NT2/D1 (cell line): Measurements from ENCODE around the gene PLB1.

Experiments used
- YY1 ChIP-seq: IDR thresholded peaks from 2 replicates; pipeline ENCODE4 v1.6.1; 2011; ENCODE audit not compliant: insufficient read length, insufficient read depth
- ZNF274 ChIP-seq: IDR thresholded peaks from 2 replicates; pipeline ENCODE4 v1.6.1; 2011; ENCODE audit warnings: mild to moderate bottlenecking, low read depth, low read length

DNA sequence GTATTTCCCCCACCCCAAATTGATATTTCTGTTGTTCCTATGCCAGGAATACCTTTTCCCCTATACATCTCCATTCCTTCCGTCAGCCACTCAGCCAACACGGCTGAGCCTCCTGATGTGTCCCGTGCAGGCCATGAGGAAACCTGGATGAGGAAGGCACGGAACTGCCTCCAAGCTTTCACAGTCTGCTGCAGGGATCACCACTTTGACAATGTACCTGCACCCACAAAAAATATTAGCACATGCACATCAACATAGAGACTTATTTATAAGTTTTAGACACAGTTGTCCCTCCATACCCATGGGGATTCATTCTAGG is 154.4 kb downstream of the PLB1 start:
- no peak for TF ChIP-seq YY1
- no peak for TF ChIP-seq ZNF274
